Ishikawa (cell line): ENCODE results near the gene SCCPDH.

Experiments
- EGR1 ChIP-seq: IDR thresholded peaks from 2 replicates; pipeline ENCODE4 v1.6.1; 2012
- EP300 ChIP-seq: IDR thresholded peaks from 2 replicates; pipeline ENCODE4 v1.6.1; 2012; ENCODE audit warnings: borderline replicate concordance

DNA sequence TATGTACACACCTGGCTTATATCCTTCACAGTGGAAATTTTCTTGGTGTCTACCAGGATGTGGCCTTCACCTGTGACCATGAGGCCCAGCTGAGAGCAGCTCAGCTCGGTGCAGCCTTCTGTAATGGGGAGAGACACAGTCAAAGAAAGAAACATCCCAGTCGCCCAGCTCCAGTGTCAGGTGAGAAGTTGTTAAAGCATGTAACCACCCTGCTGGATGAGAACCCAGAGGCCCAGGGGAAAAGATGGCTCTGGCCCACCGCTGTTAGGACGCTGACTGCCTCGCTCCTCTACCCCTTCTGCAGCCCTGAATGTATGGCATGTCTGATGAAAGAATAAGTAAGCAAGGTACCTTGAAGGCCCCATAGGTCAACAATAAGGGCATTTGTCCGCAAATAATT, 52.7 kb downstream of the SCCPDH start:
- TF ChIP-seq EP300 (no peak), EGR1 (no peak)
